Hair follicle dermal papilla cell (primary cell): ENCODE results near the gene ZNF580. TPM values are rescaled to one million over a fixed set of nuclear protein-coding genes. Genes with fewer than 3 reads are reported as not detected.

ENCODE experiments used
- total RNA-seq: library from RNA; depleted of rRNA; stranded (reverse); fragments of >200 nt; gene quantifications from 2 replicates; pipeline ENCODE4 v1.2.3, GENCODE V29; 2012

The ZNF580 gene
- 7.0 and 8.6 TPM in 2 replicates for total RNA-seq

GRCh38 chr19:55640577-55641425, at the start of gene ZNF580:
TSS of gene ZNF580 (plus strand) at chr19:55641002. CDS start at chr19:55642509, 1,507 bp downstream.

GRCh38 chr19:55599468-55599841, 41.3 kb upstream of the ZNF580 start, which contains the start of gene FIZ1:
TSS of gene FIZ1 (minus strand) at chr19:55599517. CDS start at chr19:55597865, 1,652 bp downstream.

GRCh38 chr19:55599842-55600661, 40.8 kb upstream of the ZNF580 start, which contains the start of gene ZNF524:
TSS of gene ZNF524 (plus strand) at chr19:55600288. CDS start at chr19:55602113, 1,825 bp downstream.

GRCh38 chr19:55605637-55606470, 34.9 kb upstream of the ZNF580 start, which contains the start of gene ZNF865:
TSS of gene ZNF865 (plus strand) at chr19:55605647. CDS start at chr19:55613619, 7,972 bp downstream.

GRCh38 chr19:55624109-55625003, 16.4 kb upstream of the ZNF580 start, which contains the start of gene ZNF784:
TSS of gene ZNF784 (minus strand) at chr19:55624566. CDS start at chr19:55624561, 5 bp downstream.

GRCh38 chr19:55643003-55643886, 2.4 kb downstream of the ZNF580 start, which contains the start of gene ZNF581:
TSS of gene ZNF581 (plus strand) at chr19:55643649. CDS start at chr19:55644572, 923 bp downstream.

GRCh38 chr19:55647732-55648584, 7.2 kb downstream of the ZNF580 start, which contains the start of gene CCDC106:
TSS of gene CCDC106 (plus strand) at chr19:55648212. CDS start at chr19:55649047, 835 bp downstream.

GRCh38 chr19:55654868-55655647, 14.3 kb downstream of the ZNF580 start, which contains the start of gene U2AF2:
TSS of gene U2AF2 (plus strand) at chr19:55655035. CDS start at chr19:55655105, 70 bp downstream.

GRCh38 chr19:55674841-55675660, 34.2 kb downstream of the ZNF580 start, which contains the start of gene EPN1:
TSS of gene EPN1 (plus strand) at chr19:55675226. CDS start at chr19:55678628, 3,402 bp downstream.

Other genes with a start within 250 kb of the ZNF580 start
- gene UBE2S, start 233.2 kb upstream of the ZNF580 start, total RNA-seq, result 26.6 and 29.0 TPM in 2 replicates
- not detected in 2 replicates for gene SHISA7, start 197.7 kb upstream of the ZNF580 start, total RNA-seq
- gene ISOC2, start 179.4 kb upstream of the ZNF580 start, total RNA-seq, result 80.3 and 91.3 TPM in 2 replicates
- gene C19orf85, start 176.3 kb upstream of the ZNF580 start, total RNA-seq, result not detected in 2 replicates
- 3.2 and 4.9 TPM in 2 replicates for gene ZNF628, start 164.4 kb upstream of the ZNF580 start, total RNA-seq
- gene NAT14, start 155.8 kb upstream of the ZNF580 start, total RNA-seq, result 14.1 and 14.5 TPM in 2 replicates
- gene SSC5D, start 152.6 kb upstream of the ZNF580 start, total RNA-seq, result 48.0 and 60.0 TPM in 2 replicates
- gene SBK2, start 103.9 kb upstream of the ZNF580 start, total RNA-seq, result 0.16 TPM in 1 of 2 replicates, not detected in the other
- gene SBK3, start 95.5 kb upstream of the ZNF580 start, total RNA-seq, result 0.12 and 0.81 TPM in 2 replicates
- 8.9 and 9.4 TPM in 2 replicates for gene ZNF579, start 60.2 kb upstream of the ZNF580 start, total RNA-seq
- 3.9 and 7.3 TPM in 2 replicates for gene FIZ1, start 41.5 kb upstream of the ZNF580 start, total RNA-seq
- gene ZNF524, start 40.7 kb upstream of the ZNF580 start, total RNA-seq, result 10.2 and 10.4 TPM in 2 replicates
- gene ZNF865, start 35.4 kb upstream of the ZNF580 start, total RNA-seq, result 1.7 and 2.4 TPM in 2 replicates
- gene ZNF784, start 16.4 kb upstream of the ZNF580 start, total RNA-seq, result 7.0 and 8.5 TPM in 2 replicates
- 19.3 and 22.2 TPM in 2 replicates for gene ZNF581, start 2.6 kb downstream of the ZNF580 start, total RNA-seq
- gene CCDC106, start 7.2 kb downstream of the ZNF580 start, total RNA-seq, result 11.8 and 13.3 TPM in 2 replicates
- 84.6 and 96.1 TPM in 2 replicates for gene U2AF2, start 14.0 kb downstream of the ZNF580 start, total RNA-seq
- 79.2 and 93.9 TPM in 2 replicates for gene EPN1, start 34.2 kb downstream of the ZNF580 start, total RNA-seq
- gene NLRP9, start 97.4 kb downstream of the ZNF580 start, total RNA-seq, result not detected in 2 replicates
- gene RFPL4A, start 118.1 kb downstream of the ZNF580 start, total RNA-seq, result not detected in 2 replicates
- gene RFPL4AL1, start 128.1 kb downstream of the ZNF580 start, total RNA-seq, result not detected in 2 replicates
- gene NLRP11, start 191.0 kb downstream of the ZNF580 start, total RNA-seq, result under 0.01 TPM in 1 of 2 replicates, not detected in the other
- not detected in 2 replicates for gene NLRP4, start 195.5 kb downstream of the ZNF580 start, total RNA-seq